ENCODE results near the gene SPATA13. TPM values are rescaled to one million over a fixed set of nuclear protein-coding genes. Genes with fewer than 3 reads are reported as not detected.

The SPATA13 gene
- total and polyA plus RNA-seq, 10 of the 15 experiments (the other 5 are each of a cell fraction or from before 2014, with no cell fraction given) = 2.4 to 11.1 (median 10.2) TPM

- CTCF ChIA-PET = interaction anchor here (1.0 to 3.6 kb wide), 4 partner anchors 37 to 43 kb away, joined by 3 to 9 read pairs (median 6); no protein-coding TSS in a partner anchor
- H3K36me3 ChIP-seq (ENCODE audit: control insufficient read depth in 2 of 2, insufficient read depth in 2 of 2, low read length in 1 of 2) = no peaks in the 10 kb centered on the region
- intact Hi-C loops (cut with micrococcal nuclease; ENCODE audit: unreplicated experiment) = loop anchor here (5.0 kb wide), 1 partner anchor 240 kb away; the partner anchor contains the start of gene PARP4
- peak overlapping the region; percentile 71 for H2AFZ ChIP-seq (ENCODE audit: control insufficient read depth, low read depth, low read length)
- peaks cover 55% of the 10 kb centered on the region for H3K4me1 ChIP-seq (ENCODE audit: control insufficient read depth, insufficient read depth, low read length)
- peak overlapping the region; percentile 60 for H3K4me3 ChIP-seq
- H3K79me2 ChIP-seq (ENCODE audit: control insufficient read depth, insufficient read depth, low read length) = peaks cover 55% of the 10 kb centered on the region
- ATAC-seq = peak; percentile 75
- WGBS (ENCODE audit: insufficient coverage, insufficient replicate concordance, low lambda C conversion rate, missing lambda C conversion rate) = 10% methylated on average over 25 of the region's 25 CpGs
- H3K9me3 ChIP-seq (replicated peaks; ENCODE audit: control insufficient read depth, insufficient read depth, low read length) = no peaks in the 10 kb centered on the region
- RAD21 ChIA-PET (ENCODE audit: unreplicated experiment) = interaction anchor here (1.3 to 6.9 kb wide), 3 partner anchors 39 to 56 kb away, joined by 3 to 80 read pairs (median 13); no protein-coding TSS in a partner anchor
- DNase-seq (ENCODE audit: low read depth, low spot score) = peak; percentile 70
- peak overlapping the region; percentile 82 for H3K4me2 ChIP-seq (ENCODE audit: control insufficient read depth, insufficient read depth)
- FAIRE-seq = no peak
- POLR2A ChIA-PET = interaction anchor here (0.6 kb wide), 2 partner anchors 40 to 266 kb away, joined by 4 read pairs; no protein-coding TSS in a partner anchor
- peak overlapping the region; percentile 83 for H3K9ac ChIP-seq (ENCODE audit: control insufficient read depth, insufficient read depth, low read length)
- no TSS peak for BruUV-seq (replicated peaks)
- in situ Hi-C loops (cut with MboI) = no loop called here
- no peaks in the 10 kb centered on the region for H4K20me1 ChIP-seq (ENCODE audit: control insufficient read depth, insufficient read depth)
- H3K27ac ChIP-seq (ENCODE audit: control insufficient read depth, insufficient read depth) = peak overlapping the region; percentile 93
- no peaks in the 10 kb centered on the region for H3K27me3 ChIP-seq (replicated peaks in 1 of 2; ENCODE audit: control insufficient read depth in 2 of 2, insufficient read depth in 2 of 2, low read length in 1 of 2)
- SMC1A ChIA-PET (ENCODE audit: uncharacterized antibody, unreplicated experiment) = interaction anchor here (0.8 to 4.7 kb wide), 7 partner anchors 10 to 52 kb away, joined by 3 to 25 read pairs (median 5); no protein-coding TSS in a partner anchor
- TF ChIP-seq GATAD2B (conservative IDR thresholded peaks at IDR 0.05; ENCODE audit: low read depth) (0 out of 2 replicates have a peak, but pooled peaks have one; percentile 29), SMAD5 (IDR thresholded peaks at IDR 0.05; ENCODE audit: low read depth) (no peak), FOXK2 (IDR thresholded peaks at IDR 0.05) (no peak), SPI1 (IDR thresholded peaks at IDR 0.05; ENCODE audit: borderline replicate concordance, insufficient read depth, low read depth, low read length) (0 out of 2 replicates have a peak, but pooled peaks have one; percentile 7), EED (IDR thresholded peaks at IDR 0.05; ENCODE audit: low read depth) (peak; percentile 42; the same call in 1 of the 2 replicates), PBX3 (IDR thresholded peaks at IDR 0.05; ENCODE audit: insufficient replicate concordance, low read depth, low read length) (peak; percentile 67), TCF7 (IDR thresholded peaks at IDR 0.05; ENCODE audit: borderline replicate concordance) (no peak), CEBPZ (IDR thresholded peaks at IDR 0.05; ENCODE audit: low read depth, low read length) (no peak), ASH2L (IDR thresholded peaks at IDR 0.05; ENCODE audit: borderline replicate concordance, low read depth) (peak; percentile 57; the same call in 1 of the 2 replicates), ZNF217 (IDR thresholded peaks at IDR 0.05) (no peak), TAF1 (IDR thresholded peaks at IDR 0.05; ENCODE audit: borderline replicate concordance, low read depth, low read length) (peak; percentile 56; the same call in 1 of the 2 replicates), ZBTB40 (IDR thresholded peaks at IDR 0.05; ENCODE audit: borderline replicate concordance) (no peak), ZNF622 (IDR thresholded peaks at IDR 0.05) (no peak)
These were observed 111.3 kb downstream of the SPATA13 start for GRCh38 chr13:24271601-24272451.

Data from GM12878 (cell line).